Measurements from ENCODE around the gene ATP7B. TPM values are rescaled to one million over a fixed set of nuclear protein-coding genes. Genes with fewer than 3 reads are reported as not detected.
"Not testable (repeated sequence)": the region's sequence is repeated elsewhere in the genome, so short reads cannot be mapped to it uniquely, and the experiment has no call there.

Gene ATP7B
- 1 to 10 TPM; 4.7 to 5.9 TPM for total RNA-seq
- long read RNA-seq, partial matches to known transcripts = 0 of 1 reads
- long read RNA-seq, other reads (novel, unspliced or antisense) = 1 of 1 reads

- ATAC-seq (peak; percentile 14 to 55), DNase-seq (peak; percentile 27)
- intact Hi-C loops (cut with DNase I) = no loop called here
Observed at GRCh38 chr13:52010890-52011631, at the start of gene ATP7B. TSS of gene ATP7B (minus strand) at chr13:52011450. CDS start at chr13:52011337, 113 bp downstream.

DNA sequence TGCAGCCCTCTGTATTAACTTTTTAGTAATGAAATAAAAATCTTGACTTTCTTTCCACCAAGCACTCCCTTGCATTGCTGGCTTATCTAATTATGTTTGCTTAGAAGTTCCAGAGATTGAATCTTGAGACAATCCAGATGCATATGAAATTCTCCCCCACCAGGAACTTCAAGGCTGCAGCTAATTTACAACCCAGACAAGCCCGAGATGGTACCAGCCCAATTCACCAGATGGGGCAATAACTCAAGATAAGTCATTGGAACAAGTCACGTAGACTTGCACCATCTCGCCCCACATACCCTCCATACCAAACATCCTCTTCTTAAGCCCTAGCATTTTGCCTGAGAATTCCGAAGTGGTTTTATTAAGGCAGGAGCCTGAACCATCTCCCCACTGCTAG is 42.2 kb upstream of the ATP7B start:
- no peak for DNase-seq
- peak in 1 of 2 donors; percentile 61 for ATAC-seq
- intact Hi-C loops (cut with DNase I) = no loop called here

GRCh38 chr13:52051400-52051799 is 40.1 kb upstream of the ATP7B start:
- DNase-seq (no peak), ATAC-seq (peak in 1 of 2 donors; percentile 26)
- intact Hi-C loops (cut with DNase I) = no loop called here

- DNase-seq (no peak), ATAC-seq (no peak)
- intact Hi-C loops (cut with DNase I) = no loop called here
Observed at GRCh38 chr13:52048516-52048915, 37.3 kb upstream of the ATP7B start.

DNA sequence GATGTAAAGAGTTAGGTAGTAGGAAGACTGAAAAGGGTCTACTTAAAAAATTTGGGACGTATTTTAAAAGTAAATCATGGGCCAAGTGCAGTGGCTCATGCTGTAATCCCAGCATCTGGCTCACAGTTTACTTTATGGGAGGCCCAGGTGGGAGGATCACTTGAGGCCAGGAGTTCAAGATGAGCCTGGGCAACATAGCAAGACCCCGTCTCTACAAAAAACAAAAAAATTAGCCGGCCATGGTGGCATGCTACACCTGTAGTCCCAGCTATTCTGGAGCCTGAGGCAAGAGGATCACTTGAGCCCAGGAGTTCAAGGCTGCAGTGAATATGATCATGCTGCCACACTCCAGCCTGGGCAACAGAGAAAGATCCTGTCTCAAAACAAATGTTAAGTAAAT is 36.2 kb upstream of the ATP7B start:
- no peak for ATAC-seq
- DNase-seq = no peak
- intact Hi-C loops (cut with DNase I) = no loop called here

- no peak for ATAC-seq
- intact Hi-C loops (cut with DNase I) = no loop called here
- DNase-seq = no peak
Observed at GRCh38 chr13:52043675-52044074, 32.4 kb upstream of the ATP7B start.

GRCh38 chr13:52036037-52036436 is 24.8 kb upstream of the ATP7B start:
- ATAC-seq = no peak

GRCh38 chr13:52034616-52035226 is 23.5 kb upstream of the ATP7B start:
- no peak for DNase-seq
- intact Hi-C loops (cut with DNase I) = no loop called here
- ATAC-seq = no peak

More at GRCh38 chr13:52036037-52036436, 24.8 kb upstream of the ATP7B start:
- intact Hi-C loops (cut with DNase I) = no loop called here
- no peak for DNase-seq

GRCh38 chr13:52033039-52033438 is 21.8 kb upstream of the ATP7B start:
- DNase-seq (no peak), ATAC-seq (no peak)
- intact Hi-C loops (cut with DNase I) = no loop called here

- intact Hi-C loops (cut with DNase I); ATAC-seq; DNase-seq: not testable (repeated sequence)
Observed at GRCh38 chr13:52030401-52030800, 19.2 kb upstream of the ATP7B start.

DNA sequence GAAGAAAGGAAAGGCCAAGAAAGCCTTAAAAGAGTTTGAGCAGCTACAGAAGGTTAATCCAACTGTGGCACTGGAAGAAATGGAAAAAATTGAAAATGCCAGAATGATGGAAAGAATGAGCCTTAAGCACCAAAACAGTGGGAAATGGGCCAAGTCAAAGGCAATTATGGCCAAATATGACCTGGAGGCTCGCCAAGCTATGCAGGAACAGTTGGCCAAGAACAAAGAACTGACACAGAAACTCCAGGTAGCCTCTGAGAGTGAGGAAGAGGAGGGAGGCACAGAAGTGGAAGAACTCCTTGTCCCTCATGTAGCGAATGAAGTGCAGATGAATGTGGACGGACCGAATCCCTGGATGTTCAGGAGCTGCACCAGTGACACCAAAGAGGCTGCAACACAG is 18.3 kb upstream of the ATP7B start:
- no peak for DNase-seq
- intact Hi-C loops (cut with DNase I) = no loop called here
- no peak for ATAC-seq

- ATAC-seq = no peak
- DNase-seq = no peak
Observed at GRCh38 chr13:52027832-52028231, 16.6 kb upstream of the ATP7B start.

DNA sequence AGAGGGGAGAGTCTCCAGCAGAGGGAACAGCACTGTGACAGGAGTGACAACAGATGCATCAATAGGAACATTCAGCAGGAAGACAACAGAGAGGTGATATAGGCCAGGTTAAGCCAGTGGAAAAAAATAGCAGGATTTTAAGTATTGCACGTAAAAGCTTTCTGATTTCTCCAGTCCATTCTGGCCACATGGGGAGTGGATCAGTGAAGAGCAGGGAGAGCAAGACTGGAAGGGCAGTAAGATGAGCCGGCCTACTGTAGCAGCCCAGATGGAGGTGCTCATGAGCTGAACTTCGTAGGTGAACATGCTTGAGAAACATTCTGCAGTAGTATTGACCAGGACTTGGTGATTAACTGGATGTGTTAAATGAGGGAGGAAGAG is 15.0 kb upstream of the ATP7B start:
- DNase-seq = no peak
- intact Hi-C loops (cut with DNase I) = no loop called here
- no peak for ATAC-seq

More at GRCh38 chr13:52027832-52028231, 16.6 kb upstream of the ATP7B start:
- intact Hi-C loops (cut with DNase I) = no loop called here

GRCh38 chr13:52025475-52026245 is 14.4 kb upstream of the ATP7B start:
- ATAC-seq = peak in 1 of 2 donors; percentile 34
- intact Hi-C loops (cut with DNase I) = no loop called here
- DNase-seq = no peak

DNA sequence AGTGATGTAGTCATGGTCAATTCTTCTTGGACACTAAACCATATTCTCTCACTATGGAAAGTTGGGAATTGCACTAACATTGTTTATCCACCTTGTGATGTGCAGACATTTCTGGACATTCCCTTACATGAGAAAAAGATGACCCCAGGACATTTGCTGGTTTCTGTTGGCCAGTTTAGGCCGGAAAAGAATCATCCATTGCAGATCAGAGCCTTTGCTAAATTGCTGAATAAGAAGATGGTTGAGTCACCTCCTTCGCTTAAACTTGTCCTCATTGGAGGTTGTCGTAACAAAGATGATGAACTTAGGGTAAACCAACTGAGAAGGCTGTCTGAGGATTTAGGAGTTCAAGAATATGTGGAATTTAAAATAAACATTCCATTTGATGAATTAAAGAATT is 13.2 kb upstream of the ATP7B start, which contains the start of gene UTP14C:
TSS of gene UTP14C (plus strand) at position 211 of the 400 bp plus-strand sequence. CDS start 4,114 bp downstream, outside the sequence.
- ATAC-seq (no peak), DNase-seq (no peak)
- intact Hi-C loops (cut with DNase I) = no loop called here

- intact Hi-C loops (cut with DNase I) = no loop called here
- no peak for ATAC-seq
- DNase-seq = no peak
Observed at GRCh38 chr13:52022356-52022755, 11.1 kb upstream of the ATP7B start.

- ATAC-seq (no peak), DNase-seq (no peak)
- intact Hi-C loops (cut with DNase I) = no loop called here
Observed at GRCh38 chr13:52020191-52020590, 8.9 kb upstream of the ATP7B start.

DNA sequence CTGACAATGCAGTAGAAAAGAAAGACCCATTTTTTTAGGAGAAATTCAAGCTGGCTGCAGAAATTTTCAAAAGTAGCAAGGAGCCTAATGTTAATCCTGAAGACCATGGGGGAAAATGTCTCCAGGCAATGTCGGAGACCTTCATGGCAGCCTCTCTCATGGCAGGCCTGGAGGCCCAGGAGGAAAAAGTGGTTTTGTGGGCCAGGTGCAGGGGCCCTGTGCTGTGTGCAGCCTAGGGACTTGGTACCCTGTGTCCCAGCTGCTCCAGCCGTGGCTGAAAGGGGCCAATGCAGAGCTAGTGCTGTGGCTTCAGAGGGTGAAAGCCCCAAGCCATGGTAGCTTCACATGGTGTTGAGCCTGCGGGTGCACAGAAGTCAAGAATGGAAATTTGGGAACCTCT is 5.0 kb upstream of the ATP7B start:
- ATAC-seq = no peak
- intact Hi-C loops (cut with DNase I) = no loop called here

GRCh38 chr13:52012512-52012836 is 1.2 kb upstream of the ATP7B start:
- no peak for ATAC-seq
- no peak for DNase-seq
- intact Hi-C loops (cut with DNase I) = no loop called here

More for the DNA sequence above, 5.0 kb upstream of the ATP7B start:
- no peak for DNase-seq
